GM12874 (cell line): ENCODE data around the gene CFAP52.

ENCODE experiments used
- CTCF ChIP-seq: IDR thresholded peaks from 2 replicates; pipeline ENCODE4 v1.5.1; 2011; ENCODE audit warnings: low read depth, mild to moderate bottlenecking, control low read depth, low read length, moderate library complexity; ENCODE audit not compliant: insufficient read depth

Gene CFAP52

GRCh38 chr17:9571201-9571600, 5.2 kb upstream of the CFAP52 start:
- TF ChIP-seq CTCF = no peak

GRCh38 chr17:9575381-9576101, 901 bp upstream of the CFAP52 start, which contains the start of gene STX8:
STX8 (minus strand) TSS chr17:9575820; CDS start chr17:9575808, 12 bp downstream.
- no peak for TF ChIP-seq CTCF

GRCh38 chr17:9577373-9577709, 899 bp downstream of the CFAP52 start:
- no peak for TF ChIP-seq CTCF

GRCh38 chr17:9587969-9588656, 11.7 kb downstream of the CFAP52 start:
- no peak for TF ChIP-seq CTCF

GRCh38 chr17:9594065-9594464, 17.6 kb downstream of the CFAP52 start:
- no peak for TF ChIP-seq CTCF

- TF ChIP-seq CTCF = no peak
Observed at GRCh38 chr17:9598661-9599060, 22.2 kb downstream of the CFAP52 start.

GRCh38 chr17:9606453-9606852, 30.0 kb downstream of the CFAP52 start:
- no peak for TF ChIP-seq CTCF
